Measurements from ENCODE around the gene UVRAG. TPM values are rescaled to one million over a fixed set of nuclear protein-coding genes. Genes with fewer than 3 reads are reported as not detected.
"Not testable (repeated sequence)": the region's sequence is repeated elsewhere in the genome, so short reads cannot be mapped to it uniquely, and the experiment has no call there.

Gene UVRAG
- total RNA-seq, 1 donor from 2014 or later, result 14.1 TPM

DNA sequence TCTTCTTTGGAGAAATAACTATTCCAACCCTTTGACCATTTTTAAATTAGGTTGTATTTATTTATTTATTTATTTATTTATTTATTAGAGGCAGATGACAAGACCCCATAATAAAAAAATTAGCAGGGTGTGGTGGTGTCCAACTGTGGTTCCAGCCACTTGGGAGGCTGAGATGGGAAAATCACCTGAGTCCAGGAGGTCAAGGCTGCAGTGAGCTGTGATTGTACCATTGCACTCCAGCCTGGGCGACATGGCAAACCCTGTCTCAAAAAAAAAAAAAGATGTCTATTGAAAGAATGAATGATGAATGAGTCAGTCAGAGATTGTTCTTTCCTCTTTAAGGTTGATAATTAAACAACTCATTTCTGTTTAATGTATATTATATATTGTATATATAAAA lies 261.7 kb downstream of the UVRAG start:
- no peak overlapping the region for H3K9ac ChIP-seq (ENCODE audit: low read depth in 1 of 3, low read length in 3 of 3)

DNA sequence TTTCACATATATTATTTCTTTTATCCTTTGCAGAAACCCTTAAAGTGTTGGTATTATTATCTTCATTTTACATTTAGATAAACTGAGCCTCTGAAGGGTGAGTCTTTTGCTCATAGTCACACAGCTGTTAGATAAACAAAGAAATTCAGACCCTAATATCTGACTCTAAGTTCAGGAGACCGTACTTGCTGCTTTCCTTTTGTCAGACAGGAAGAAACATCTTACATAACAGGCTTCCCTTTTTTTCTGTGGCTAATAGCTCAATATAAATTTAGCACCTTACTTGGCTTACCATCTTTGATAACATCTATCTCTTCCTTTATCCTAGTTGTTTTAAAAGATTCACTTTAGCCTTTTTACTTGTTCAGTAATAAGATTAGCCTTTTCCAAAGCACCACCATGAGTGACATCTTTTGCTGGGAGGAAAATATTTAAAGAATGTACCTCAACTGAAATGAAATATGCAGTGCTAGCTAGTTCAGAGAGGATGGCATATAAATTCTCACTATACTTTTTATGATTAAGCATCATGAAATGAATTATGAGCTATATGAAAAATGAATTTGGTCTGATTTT lies 262.7 kb downstream of the UVRAG start:
- Histone ChIP-seq H3K4me1 (ENCODE audit: control insufficient read depth in 3 of 3, insufficient read depth in 3 of 3, low read length in 3 of 3) (peaks cover 0 to 6% (median 3%) of the 10 kb centered on the region in 3 donors), H3K4me3 (ENCODE audit: low read length in 3 of 3) (no peak overlapping the region), H3K36me3 (ENCODE audit: control insufficient read depth in 3 of 3, insufficient read depth in 3 of 3, low read length in 3 of 3) (no peaks in the 10 kb centered on the region), H3K27ac (ENCODE audit: low read depth, low read length) (no peak overlapping the region), H3K9ac (ENCODE audit: low read depth in 1 of 3, low read length in 3 of 3) (no peak overlapping the region), H3K9me3 (ENCODE audit: control insufficient read depth in 3 of 3, low read length in 3 of 3) (no peaks in the 10 kb centered on the region), H3K27me3 (ENCODE audit: control insufficient read depth in 3 of 3, insufficient read depth in 3 of 3, low read length in 3 of 3) (no peaks in the 10 kb centered on the region)

More for the DNA sequence above, 261.7 kb downstream of the UVRAG start:
- no peak overlapping the region for H3K27ac ChIP-seq (ENCODE audit: low read depth, low read length)
- H3K4me1 ChIP-seq (ENCODE audit: control insufficient read depth in 3 of 3, insufficient read depth in 3 of 3, low read length in 3 of 3), result peaks cover 0 to 6% (median 3%) of the 10 kb centered on the region in 3 donors
- H3K36me3 ChIP-seq (ENCODE audit: control insufficient read depth in 3 of 3, insufficient read depth in 3 of 3, low read length in 3 of 3), result no peaks in the 10 kb centered on the region
- H3K27me3 ChIP-seq (ENCODE audit: control insufficient read depth in 3 of 3, insufficient read depth in 3 of 3, low read length in 3 of 3), result no peaks in the 10 kb centered on the region
- no peaks in the 10 kb centered on the region for H3K9me3 ChIP-seq (ENCODE audit: control insufficient read depth in 3 of 3, low read length in 3 of 3)
- H3K4me3 ChIP-seq (ENCODE audit: low read length in 3 of 3), result no peak overlapping the region

DNA sequence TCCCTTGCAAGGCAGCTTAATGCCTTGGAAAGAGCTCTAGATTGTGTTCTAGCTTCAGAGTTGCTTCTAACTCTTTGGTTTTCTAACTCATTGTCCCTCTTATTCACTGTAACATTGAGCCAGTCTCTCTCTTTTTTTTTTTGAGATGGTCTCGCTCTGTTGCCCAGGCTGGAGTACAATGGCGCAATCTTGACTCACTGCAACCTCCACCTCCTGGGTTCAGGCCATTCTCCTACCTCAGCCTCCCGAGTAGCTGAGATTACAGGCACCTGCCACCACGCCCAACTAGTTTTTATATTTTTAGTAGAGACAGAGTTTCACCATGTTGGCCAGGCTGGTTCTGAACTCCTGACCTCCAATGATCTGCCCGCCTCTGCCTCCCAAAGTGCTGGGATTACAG lies 266.1 kb downstream of the UVRAG start:
- not testable (repeated sequence) for H3K9ac ChIP-seq (ENCODE audit: low read depth in 1 of 3, low read length in 3 of 3); H3K4me3 ChIP-seq (ENCODE audit: low read length in 3 of 3); H3K27ac ChIP-seq (ENCODE audit: low read depth, low read length); H3K4me1 ChIP-seq (ENCODE audit: control insufficient read depth in 3 of 3, insufficient read depth in 3 of 3, low read length in 3 of 3); H3K9me3 ChIP-seq (ENCODE audit: control insufficient read depth in 3 of 3, low read length in 3 of 3); H3K36me3 ChIP-seq (ENCODE audit: control insufficient read depth in 3 of 3, insufficient read depth in 3 of 3, low read length in 3 of 3); H3K27me3 ChIP-seq (ENCODE audit: control insufficient read depth in 3 of 3, insufficient read depth in 3 of 3, low read length in 3 of 3)

DNA sequence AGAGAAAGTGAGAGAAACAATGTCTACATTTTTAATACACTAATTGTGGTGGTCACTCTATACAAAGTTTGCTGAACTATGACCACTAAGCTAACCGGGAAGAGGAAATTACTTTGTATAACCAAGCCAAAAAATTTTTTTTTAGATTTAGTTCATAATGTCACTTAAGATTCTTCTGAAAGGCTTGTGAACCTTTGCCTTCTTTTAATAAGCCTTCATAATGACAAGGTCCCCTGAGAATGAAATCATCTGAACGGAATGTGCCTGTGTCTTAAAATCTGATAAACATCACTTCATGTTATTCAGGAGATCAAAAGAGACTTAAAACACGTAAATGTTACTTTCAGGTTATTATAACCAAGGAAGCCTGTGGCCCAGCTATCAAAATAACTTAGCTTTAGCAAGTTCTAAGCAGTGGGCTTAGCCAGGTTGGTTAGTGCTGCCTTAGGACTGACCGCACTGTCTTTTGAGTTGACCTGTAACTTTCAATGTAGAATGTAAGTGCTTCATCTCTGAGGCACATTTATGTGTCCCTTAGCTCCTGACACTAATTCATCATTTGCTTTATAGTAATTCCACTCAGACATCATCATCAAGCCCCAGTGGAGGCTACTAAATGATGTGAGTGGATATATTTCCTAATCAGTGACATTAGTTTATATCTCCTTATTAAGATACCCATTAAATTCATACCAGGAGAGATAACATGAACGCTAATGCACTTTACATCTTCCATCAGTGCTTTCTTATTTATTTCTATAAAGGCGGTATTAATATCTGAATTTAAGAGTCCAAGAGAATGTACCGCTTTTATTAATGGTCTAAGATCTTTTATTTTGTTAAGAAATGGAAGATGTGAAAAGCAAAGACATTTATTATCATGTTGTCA lies 268.8 kb downstream of the UVRAG start:
- no peak overlapping the region for H3K27ac ChIP-seq (ENCODE audit: low read depth, low read length)
- no peak overlapping the region for H3K9ac ChIP-seq (ENCODE audit: low read depth in 1 of 3, low read length in 3 of 3)
- no peaks in the 10 kb centered on the region for H3K36me3 ChIP-seq (ENCODE audit: control insufficient read depth in 3 of 3, insufficient read depth in 3 of 3, low read length in 3 of 3)
- peaks cover 0 to 5% (median 4%) of the 10 kb centered on the region in 3 donors for H3K4me1 ChIP-seq (ENCODE audit: control insufficient read depth in 3 of 3, insufficient read depth in 3 of 3, low read length in 3 of 3)
- H3K27me3 ChIP-seq (ENCODE audit: control insufficient read depth in 3 of 3, insufficient read depth in 3 of 3, low read length in 3 of 3), result no peaks in the 10 kb centered on the region
- no peak overlapping the region for H3K4me3 ChIP-seq (ENCODE audit: low read length in 3 of 3)
- H3K9me3 ChIP-seq (ENCODE audit: control insufficient read depth in 3 of 3, low read length in 3 of 3), result no peaks in the 10 kb centered on the region

DNA sequence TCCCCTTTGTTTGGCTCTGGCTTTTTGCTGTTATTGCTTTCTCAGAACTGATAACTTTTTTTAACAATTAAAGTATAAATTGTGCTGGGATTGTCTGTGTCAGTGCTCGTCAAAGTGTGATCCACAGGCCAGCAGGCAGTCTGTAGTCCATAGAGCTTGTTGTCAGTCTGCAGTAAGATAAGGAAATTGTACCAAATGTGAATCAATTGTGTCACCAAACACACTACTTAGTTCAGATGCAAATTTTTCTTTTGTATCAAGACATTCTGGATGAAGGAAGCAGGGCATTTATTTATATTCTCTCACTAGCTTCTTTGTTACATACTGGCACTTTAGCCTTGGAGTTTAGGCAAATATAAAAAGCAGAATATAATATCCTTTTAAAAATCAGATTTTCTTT lies 270.3 kb downstream of the UVRAG start:
- Histone ChIP-seq H3K9me3 (ENCODE audit: control insufficient read depth in 3 of 3, low read length in 3 of 3) (no peaks in the 10 kb centered on the region), H3K4me3 (ENCODE audit: low read length in 3 of 3) (no peak overlapping the region), H3K27ac (ENCODE audit: low read depth, low read length) (no peak overlapping the region), H3K27me3 (ENCODE audit: control insufficient read depth in 3 of 3, insufficient read depth in 3 of 3, low read length in 3 of 3) (no peaks in the 10 kb centered on the region), H3K4me1 (ENCODE audit: control insufficient read depth in 3 of 3, insufficient read depth in 3 of 3, low read length in 3 of 3) (peaks cover 0 to 5% (median 4%) of the 10 kb centered on the region in 3 donors), H3K36me3 (ENCODE audit: control insufficient read depth in 3 of 3, insufficient read depth in 3 of 3, low read length in 3 of 3) (peaks cover 0 to 2% (median 0%) of the 10 kb centered on the region in 3 donors), H3K9ac (ENCODE audit: low read depth in 1 of 3, low read length in 3 of 3) (no peak overlapping the region)

DNA sequence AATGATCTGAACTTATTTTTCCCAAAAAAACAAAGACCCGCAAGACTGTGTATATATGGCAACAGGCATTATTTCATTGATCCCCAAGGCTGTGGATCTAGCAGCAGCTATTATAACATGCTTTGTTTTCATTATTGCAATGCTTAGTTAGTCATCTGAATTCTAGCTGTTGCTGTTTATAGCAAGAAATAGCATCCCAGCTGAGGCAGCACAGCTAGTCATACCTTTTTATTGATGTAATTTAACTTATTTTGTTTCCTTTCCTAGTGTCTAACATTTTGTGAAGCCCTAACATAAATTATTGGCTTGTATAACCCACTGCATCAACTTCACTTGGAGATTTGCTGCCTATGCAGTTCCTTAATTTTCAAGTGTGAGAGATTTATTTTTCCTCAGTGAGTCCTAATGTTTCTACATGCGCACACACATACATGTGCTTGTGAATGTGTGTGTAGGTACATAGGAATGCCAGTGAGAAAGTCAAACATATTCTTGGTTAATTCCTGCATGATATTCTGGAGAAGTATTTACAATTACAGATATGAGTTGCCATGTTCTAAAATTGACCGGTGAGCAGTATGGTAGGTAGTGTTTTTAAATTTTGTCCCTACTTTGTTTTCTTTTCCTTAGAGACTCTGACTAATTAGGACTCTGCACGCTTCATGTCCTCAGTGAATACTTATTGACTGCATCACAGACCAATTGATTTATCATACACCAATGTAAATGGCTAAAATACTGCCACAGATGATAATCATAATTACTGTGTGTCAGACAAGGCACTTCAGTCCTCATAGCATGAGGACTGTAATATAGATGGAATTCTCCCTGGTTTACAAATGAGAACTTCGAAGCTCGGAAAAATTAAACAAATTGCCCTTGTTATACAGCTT lies 272.0 kb downstream of the UVRAG start:
- H3K27me3 ChIP-seq (ENCODE audit: control insufficient read depth in 3 of 3, insufficient read depth in 3 of 3, low read length in 3 of 3), result no peaks in the 10 kb centered on the region
- H3K27ac ChIP-seq (ENCODE audit: low read depth, low read length), result no peak overlapping the region
- no peaks in the 10 kb centered on the region for H3K9me3 ChIP-seq (ENCODE audit: control insufficient read depth in 3 of 3, low read length in 3 of 3)
- H3K9ac ChIP-seq (ENCODE audit: low read depth in 1 of 3, low read length in 3 of 3), result no peak overlapping the region
- H3K4me1 ChIP-seq (ENCODE audit: control insufficient read depth in 3 of 3, insufficient read depth in 3 of 3, low read length in 3 of 3), result peaks cover 0 to 5% (median 4%) of the 10 kb centered on the region in 3 donors
- H3K36me3 ChIP-seq (ENCODE audit: control insufficient read depth in 3 of 3, insufficient read depth in 3 of 3, low read length in 3 of 3), result peaks cover 0 to 2% (median 0%) of the 10 kb centered on the region in 3 donors
- no peak overlapping the region for H3K4me3 ChIP-seq (ENCODE audit: low read length in 3 of 3)

DNA sequence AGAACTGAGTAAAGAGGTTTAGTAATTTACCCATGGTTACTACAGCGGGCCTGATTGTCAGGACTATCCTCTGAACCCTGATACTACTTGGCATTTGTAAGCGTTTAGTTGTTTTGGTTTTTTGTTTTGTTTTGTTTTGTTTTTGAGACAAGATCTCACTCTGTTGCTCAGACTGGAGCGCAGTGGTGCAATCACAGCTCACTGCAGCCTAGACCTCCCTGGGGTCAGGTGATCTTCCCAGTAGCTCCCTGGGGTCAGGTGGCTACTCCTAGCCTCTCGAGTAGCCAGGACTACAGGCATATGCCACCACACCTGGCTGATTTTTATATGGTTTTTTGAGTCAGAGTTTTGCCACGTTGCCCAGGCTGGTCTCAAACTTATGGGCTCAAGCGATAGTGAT lies 272.7 kb downstream of the UVRAG start:
- H3K9ac ChIP-seq (ENCODE audit: low read depth in 1 of 3, low read length in 3 of 3), result no peak overlapping the region
- no peaks in the 10 kb centered on the region for H3K27me3 ChIP-seq (ENCODE audit: control insufficient read depth in 3 of 3, insufficient read depth in 3 of 3, low read length in 3 of 3)
- H3K36me3 ChIP-seq (ENCODE audit: control insufficient read depth in 3 of 3, insufficient read depth in 3 of 3, low read length in 3 of 3), result peaks cover 0 to 2% (median 0%) of the 10 kb centered on the region in 3 donors
- H3K9me3 ChIP-seq (ENCODE audit: control insufficient read depth in 3 of 3, low read length in 3 of 3), result no peaks in the 10 kb centered on the region
- peaks cover 0 to 5% (median 4%) of the 10 kb centered on the region in 3 donors for H3K4me1 ChIP-seq (ENCODE audit: control insufficient read depth in 3 of 3, insufficient read depth in 3 of 3, low read length in 3 of 3)
- no peak overlapping the region for H3K27ac ChIP-seq (ENCODE audit: low read depth, low read length)
- H3K4me3 ChIP-seq (ENCODE audit: low read length in 3 of 3), result no peak overlapping the region

DNA sequence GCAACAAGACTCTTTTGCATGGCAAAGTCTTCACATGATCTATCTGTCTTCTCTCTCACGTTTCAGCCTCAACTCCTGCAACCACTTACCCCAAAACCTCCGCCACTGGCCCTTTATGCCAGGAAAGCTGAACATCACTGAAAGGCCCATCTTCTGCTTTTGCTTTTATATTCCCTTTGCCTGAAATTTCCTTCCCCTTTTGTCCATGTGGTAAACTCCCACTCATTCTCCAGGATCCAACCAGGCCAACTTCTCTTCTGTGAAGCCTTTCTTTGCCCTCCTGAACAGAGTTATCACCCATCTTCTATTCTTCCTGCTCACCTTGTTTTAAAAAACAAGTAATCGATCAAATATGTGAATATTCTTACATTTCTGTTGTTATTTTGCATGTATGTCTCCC lies 273.5 kb downstream of the UVRAG start:
- no peaks in the 10 kb centered on the region for H3K9me3 ChIP-seq (ENCODE audit: control insufficient read depth in 3 of 3, low read length in 3 of 3)
- H3K36me3 ChIP-seq (ENCODE audit: control insufficient read depth in 3 of 3, insufficient read depth in 3 of 3, low read length in 3 of 3), result peaks cover 0 to 2% (median 0%) of the 10 kb centered on the region in 3 donors
- H3K4me1 ChIP-seq (ENCODE audit: control insufficient read depth in 3 of 3, insufficient read depth in 3 of 3, low read length in 3 of 3), result peaks cover 0 to 4% (median 3%) of the 10 kb centered on the region in 3 donors
- no peaks in the 10 kb centered on the region for H3K27me3 ChIP-seq (ENCODE audit: control insufficient read depth in 3 of 3, insufficient read depth in 3 of 3, low read length in 3 of 3)
- H3K9ac ChIP-seq (ENCODE audit: low read depth in 1 of 3, low read length in 3 of 3), result no peak overlapping the region
- no peak overlapping the region for H3K27ac ChIP-seq (ENCODE audit: low read depth, low read length)
- H3K4me3 ChIP-seq (ENCODE audit: low read length in 3 of 3), result no peak overlapping the region

DNA sequence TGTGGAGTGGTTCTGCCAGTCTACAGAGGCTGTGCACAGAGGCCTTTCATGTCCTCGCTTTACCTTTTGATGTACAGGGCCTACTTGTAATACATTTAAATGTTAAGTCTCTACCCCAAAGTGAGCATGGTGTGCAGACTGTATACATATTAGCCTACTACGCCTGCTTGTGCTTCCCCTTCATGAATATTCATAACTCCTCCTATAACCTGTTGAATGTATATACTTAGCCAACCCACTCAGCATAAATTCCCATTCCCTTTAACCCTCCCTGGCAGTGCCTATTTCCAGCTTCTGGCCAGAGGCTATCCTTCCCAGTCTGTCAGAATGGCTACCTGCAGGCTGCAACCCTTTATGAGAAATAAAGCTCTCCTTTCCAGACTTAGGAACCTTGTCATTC lies 275.2 kb downstream of the UVRAG start:
- no peak overlapping the region for H3K4me3 ChIP-seq (ENCODE audit: low read length in 3 of 3)
- H3K36me3 ChIP-seq (ENCODE audit: control insufficient read depth in 3 of 3, insufficient read depth in 3 of 3, low read length in 3 of 3), result peaks cover 0 to 2% (median 0%) of the 10 kb centered on the region in 3 donors
- H3K9ac ChIP-seq (ENCODE audit: low read depth in 1 of 3, low read length in 3 of 3), result no peak overlapping the region
- no peaks in the 10 kb centered on the region for H3K4me1 ChIP-seq (ENCODE audit: control insufficient read depth in 3 of 3, insufficient read depth in 3 of 3, low read length in 3 of 3)
- H3K27ac ChIP-seq (ENCODE audit: low read depth, low read length), result no peak overlapping the region
- no peaks in the 10 kb centered on the region for H3K9me3 ChIP-seq (ENCODE audit: control insufficient read depth in 3 of 3, low read length in 3 of 3)
- no peaks in the 10 kb centered on the region for H3K27me3 ChIP-seq (ENCODE audit: control insufficient read depth in 3 of 3, insufficient read depth in 3 of 3, low read length in 3 of 3)

All from skeletal muscle tissue (tissue), 4 donors.